Fibroblast of skin of abdomen (primary cell): ENCODE data around the gene GNL3.

ENCODE experiments used
- DNase-seq: peaks from one replicate; pipeline ENCODE4 v3.0.0-alpha.2; 2013

GNL3 gene

DNA sequence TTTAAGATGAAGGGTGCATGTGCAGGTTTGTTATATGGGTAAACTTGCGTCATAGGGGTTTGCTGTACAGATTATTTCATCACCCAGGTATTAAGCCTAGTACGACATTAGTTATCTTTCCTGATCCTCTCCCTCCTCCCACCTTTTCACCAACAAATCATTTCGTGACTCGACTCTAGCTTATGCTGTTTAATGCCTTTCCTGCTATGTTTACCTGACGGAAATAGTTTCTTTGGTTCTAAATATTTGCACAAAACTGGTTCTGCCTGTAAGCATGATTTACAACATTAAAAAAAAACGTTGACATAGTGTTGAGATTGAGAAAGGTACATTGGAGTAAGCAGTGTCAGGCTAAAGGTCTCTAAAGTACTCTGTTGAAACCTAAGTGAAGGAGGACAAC lies 2.4 kb downstream of the GNL3 start:
- DNase-seq: no peak

DNA sequence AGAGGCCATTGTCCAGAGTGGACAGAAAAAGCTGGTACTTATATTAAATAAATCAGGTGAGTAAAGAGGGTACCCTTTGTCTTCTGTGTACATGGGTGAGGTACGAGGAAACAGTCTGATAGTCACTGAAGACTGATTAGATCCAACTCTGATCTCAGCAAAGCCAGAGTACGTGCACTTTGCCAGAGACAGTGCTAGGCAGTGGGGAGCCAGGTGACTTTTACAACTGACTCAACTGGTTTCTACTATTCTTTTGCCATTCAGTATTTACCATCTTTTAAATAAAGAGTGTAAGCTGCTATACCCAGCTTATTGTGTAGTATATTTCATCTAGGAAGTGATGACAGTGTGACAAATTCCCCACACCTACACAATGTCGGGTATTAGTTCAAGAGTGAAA lies 3.3 kb downstream of the GNL3 start:
- no peak for DNase-seq

DNA sequence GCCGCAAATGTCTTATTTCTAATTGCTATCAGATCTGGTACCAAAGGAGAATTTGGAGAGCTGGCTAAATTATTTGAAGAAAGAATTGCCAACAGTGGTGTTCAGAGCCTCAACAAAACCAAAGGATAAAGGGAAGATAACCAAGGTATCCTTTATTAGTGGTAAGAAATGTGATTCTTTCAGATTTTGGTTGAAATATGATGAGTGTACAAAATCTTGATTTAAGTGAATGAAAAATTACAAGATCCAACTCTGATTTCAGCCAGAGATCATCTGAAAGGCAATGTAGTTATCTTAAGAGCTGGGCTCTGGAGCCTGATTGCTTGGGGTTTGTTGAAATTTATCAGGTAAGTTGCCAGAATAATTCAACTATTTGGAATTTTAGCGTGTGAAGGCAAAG lies 4.7 kb downstream of the GNL3 start:
- no peak for DNase-seq

DNA sequence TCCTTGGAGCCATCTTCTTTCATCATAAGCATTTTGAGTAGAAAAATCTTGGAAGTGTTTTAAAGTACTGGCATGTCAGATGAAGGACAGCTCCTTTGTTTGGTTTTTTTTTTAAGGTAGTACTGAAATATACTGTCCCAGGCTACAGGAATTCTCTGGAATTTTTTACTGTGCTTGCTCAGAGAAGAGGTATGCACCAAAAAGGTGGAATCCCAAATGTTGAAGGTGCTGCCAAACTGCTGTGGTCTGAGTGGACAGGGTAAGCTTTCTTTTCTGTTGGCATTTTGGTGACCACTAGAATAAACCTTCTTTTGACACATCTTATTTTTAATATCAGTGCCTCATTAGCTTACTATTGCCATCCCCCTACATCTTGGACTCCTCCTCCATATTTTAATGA lies 7.2 kb downstream of the GNL3 start:
- DNase-seq: no peak

DNA sequence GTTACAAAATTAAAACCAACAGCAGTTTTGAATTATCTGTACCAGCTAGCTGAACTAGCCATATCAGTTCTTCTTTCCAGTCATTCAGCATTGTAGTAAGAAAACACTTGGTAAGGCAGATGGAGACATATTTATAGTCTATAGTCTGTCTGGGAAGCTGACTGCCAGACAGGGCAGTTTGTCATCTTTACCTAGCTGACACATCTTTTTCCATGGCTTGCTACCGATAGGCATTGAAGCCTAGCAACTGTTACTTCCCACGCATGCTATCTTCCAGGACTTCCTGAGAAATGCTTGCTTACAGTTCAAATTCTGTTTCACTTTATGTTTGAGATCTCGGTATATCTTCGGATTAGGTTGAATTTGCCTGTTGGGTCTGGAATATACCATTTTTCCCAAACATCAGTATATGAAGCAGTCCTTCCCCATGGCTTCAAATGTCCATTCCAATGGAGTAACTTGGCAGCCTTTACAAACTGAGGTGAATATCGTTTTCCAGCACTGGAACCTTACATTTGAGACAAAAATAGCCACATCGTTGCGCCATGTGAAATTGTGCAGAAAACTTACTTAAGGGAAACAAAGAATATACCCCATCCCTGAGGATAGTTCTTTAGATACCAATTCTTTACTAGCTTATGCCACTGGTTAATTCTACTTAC lies 8.8 kb downstream of the GNL3 start:
- no peak for DNase-seq

DNA sequence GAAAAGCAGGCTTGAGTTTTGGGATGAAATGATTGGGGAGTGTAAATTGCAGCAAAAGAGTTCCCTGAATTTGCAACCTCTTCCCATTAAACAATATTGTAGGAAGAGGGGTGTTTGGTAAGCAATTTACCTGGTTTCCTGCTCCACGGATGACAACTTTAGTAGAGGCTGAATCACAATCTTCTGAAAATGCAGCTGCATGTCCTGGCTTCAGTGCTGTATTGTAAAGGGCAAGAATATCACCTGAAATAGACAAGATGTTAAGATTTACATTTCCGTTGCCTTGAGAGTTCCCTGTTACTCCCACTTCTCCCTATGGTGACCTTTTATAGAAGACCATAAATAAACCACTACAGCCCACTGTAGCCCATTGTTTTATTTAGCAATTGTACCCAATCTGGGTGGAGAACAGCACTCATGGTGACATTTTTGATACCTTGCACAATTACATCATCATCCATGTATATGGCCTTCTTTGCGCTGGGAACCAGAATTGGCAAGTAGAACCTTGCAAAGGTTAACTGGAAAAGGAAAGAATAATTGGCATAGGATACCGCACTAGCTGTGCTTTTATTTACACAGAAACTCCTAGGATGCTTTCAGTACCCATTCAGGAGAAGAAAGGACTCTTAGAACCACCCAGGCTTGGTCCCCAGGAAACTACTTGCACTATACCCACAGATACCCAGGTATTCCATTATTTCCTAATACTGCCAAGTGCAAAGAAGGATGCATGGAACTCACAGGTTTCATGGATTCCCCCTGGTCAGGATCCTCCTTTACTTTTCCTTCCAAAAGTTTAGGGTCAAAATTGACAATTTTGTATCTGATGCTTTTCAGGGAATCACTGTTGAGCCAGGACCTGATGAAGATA lies 10.2 kb downstream of the GNL3 start:
- DNase-seq: no peak

DNA sequence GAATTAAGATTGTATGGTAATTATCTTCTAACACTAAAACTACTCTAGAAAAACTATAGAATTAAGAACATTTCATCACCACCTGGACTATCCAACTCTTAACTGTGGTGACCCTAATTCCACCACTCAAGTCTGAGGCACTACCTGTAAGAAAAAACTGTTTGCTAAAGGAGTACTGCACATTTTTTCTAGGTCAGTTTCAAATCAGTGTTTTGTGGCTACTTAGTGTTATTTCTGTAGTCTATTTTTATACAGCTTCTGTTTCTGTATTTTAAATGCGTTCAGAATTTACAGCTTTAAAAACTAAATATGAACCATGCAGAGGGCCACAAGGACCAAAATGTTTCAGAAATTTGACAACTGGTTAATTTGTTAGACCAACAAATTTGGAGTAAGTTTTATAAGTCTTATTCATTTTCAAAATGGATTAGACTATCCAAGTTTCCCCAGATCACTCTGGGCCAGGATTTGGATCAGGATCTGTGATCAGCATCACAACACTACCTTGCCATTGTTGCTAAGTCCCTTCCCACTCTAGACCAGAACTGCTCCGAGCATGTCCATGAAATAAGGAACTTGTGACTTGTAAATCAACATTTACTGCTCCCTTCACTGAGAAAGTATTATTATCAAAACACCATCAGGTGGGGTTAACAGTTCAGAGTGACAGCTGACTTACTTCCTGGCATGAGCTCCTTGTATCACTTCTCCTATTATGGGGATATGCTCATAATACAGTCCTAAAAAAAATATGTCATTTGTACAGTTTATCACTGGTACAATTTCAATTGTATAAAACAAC lies 11.2 kb downstream of the GNL3 start:
- no peak for DNase-seq

DNA sequence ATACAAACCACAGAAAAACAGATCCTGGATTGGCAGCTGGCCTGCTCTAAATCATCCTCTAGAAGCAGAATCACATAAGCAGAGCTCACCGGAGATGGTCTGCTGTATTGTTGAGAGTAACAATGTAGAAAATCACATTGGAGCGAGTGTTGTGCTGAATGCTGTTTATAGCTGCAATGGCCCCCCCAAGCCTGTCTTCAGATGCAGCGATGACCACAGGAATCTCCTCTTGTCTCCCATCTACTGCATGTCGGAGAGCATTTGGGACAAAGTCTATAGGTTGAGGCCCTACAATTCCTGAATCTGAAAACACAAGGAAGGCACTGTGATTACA lies 11.8 kb downstream of the GNL3 start:
- DNase-seq: no peak

DNA sequence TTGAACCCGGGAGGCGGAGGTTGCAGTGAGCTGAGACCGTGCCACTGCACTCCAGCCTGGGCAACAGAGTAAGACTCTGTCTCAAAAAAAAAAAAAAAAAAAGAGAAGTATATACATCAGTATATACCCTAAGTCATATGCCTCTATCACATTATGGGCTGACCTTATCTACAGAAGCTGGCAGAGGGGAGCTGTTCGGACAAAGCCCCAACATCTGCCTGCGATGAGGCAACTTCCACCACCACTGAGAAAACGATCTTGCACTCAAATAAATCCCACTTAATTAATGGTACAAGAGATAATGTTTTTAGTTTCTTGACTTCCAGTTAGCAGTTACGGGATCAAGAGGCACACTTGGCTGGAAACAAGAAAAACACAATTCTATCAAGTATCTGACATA lies 17.5 kb downstream of the GNL3 start:
- DNase-seq: no peak

DNA sequence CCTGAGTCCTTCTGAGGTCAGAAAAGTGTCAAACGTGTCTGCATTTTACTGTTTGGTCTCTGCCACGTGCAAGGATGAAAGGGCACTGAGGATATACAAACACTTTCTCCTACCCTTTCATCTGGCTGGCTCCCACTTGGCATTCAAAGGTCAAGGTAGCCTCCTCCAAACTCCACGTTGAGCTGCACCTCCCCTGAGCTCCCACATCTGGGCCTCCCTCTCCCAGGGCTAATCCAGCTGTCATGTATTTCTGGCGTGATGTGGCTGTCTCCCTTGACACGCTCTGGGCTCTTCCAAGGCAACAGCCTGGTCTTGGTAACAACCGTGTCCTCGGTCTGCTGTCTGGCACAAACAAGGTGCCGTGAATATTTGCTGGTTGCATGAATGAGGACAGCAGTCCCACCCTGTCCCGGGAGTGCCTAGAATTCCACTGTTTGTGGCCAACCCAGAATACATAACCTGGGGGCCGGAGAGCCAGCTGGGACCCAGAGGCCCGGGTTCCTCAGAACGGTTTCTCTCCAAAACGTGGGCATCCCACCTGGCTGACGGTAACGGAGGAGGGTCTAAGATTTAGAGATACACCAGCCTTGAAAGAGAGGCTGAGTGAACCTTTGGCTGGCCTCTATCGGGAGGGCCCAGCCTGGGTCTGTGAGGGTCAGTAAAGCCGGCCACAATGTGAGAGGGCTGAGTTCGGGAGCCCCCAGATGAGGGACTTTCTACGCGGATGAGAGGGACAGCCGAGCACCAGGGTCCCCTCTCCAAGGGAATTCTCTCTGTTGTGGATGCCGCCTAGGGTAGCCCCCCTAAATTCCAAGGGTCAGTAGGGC lies 19.0 kb downstream of the GNL3 start:
- peak; percentile 15 for DNase-seq

DNA sequence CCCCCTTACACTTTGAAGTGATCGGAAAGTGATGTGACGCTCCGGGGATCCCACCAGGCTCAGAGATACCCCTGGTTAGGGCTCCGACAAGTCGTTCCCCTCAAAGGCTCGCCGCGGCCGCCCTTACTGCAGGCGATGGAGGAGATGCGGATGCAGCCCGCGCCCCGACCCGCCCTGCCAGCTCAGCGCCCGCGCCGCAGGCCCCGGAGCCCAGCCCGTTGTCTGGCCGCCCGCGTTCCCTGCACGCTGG lies 19.5 kb downstream of the GNL3 start:
- no peak for DNase-seq

DNA sequence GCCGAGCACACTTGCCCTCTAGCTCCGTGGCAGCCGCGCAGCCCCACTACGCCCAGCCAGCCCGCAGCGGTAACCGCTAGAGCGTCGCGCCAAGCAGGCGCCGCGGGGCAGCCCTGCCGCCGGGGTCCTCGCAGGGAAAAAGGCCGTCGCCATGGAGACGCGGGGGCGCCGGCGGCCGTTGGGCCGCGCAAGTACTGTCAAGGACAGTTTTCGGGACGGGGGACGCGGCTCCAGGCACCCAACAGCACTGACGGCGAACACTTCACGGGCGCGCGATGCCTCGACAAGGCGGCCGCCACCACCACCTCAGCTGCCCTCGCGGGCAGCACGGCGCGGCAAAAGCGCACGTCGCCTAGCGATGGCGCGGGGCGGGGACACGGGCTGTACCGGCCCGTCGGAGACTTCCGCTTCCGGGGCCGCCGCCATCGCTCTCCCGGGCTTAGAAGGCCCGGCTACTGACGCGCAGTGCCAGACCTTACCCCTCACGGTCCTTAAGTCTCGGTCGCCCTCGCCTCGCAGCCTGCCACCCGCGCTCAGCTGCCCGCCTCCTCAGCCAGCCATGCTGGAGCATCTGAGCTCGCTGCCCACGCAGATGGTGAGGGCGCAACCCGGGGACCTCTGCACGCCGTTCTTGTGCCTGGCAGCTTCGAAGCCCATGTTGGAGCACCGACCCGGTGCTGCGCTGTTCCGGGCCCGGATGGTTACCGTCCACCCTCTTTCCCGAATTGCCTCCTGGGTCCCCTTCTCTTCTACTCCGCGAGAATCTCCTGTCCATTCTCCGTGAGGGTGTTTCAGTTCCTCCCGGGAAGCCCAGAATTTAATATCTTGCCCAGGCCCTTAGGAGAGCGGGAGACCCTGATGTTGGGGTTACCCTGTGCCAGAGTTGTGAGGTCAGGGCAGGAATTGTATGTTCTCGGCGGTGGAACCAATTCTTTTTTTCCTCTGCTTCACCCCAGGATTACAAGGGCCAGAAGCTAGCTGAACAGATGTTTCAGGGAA lies 20.2 kb downstream of the GNL3 start, which contains the start of the genes GLT8D1 and SPCS1:
GLT8D1 (minus strand) TSS at position 104 of the 999 bp plus-strand sequence. CDS start 5,331 bp downstream, outside the sequence.
SPCS1 (plus strand) TSS at position 419 of the 999 bp plus-strand sequence; CDS start at position 560, 141 bp downstream.
- peak; percentile 84 for DNase-seq

DNA sequence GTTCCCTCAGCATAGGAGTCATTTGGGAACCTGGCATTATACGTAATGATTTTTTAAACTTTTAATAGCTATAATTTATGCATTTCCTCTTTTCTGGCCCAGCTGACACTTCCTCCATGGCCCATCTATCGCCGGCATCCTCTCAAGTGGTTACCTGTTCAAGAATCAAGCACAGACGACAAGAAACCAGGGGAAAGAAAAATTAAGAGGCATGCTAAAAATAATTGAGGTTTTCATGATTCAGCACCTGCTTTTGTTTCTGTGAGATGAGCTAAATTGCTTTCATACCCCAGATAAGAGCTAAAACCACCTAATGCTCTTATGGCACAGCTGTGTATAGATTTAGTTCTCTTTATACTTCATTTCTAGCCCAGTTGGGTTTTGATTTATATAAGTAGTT lies 21.8 kb downstream of the GNL3 start:
- no peak for DNase-seq

DNA sequence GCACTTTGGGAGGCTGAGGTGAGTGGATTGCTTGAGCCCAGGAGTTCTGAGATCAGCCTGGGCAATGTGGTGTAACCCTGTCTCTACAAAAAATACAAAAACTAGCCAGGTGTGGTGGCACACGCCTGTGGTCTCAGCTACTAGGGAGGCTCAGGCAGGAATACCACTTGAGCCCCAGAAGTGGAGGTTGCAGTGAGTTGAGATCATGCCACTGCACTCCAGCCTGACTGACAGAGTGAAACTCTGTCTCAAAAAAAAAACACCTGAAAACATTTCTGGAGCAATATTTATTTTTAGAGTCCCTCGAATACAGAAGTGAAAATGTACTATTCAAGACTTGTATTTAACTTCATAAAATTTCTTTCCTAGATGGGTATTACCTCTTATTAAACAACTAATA lies 24.7 kb downstream of the GNL3 start:
- no peak for DNase-seq

DNA sequence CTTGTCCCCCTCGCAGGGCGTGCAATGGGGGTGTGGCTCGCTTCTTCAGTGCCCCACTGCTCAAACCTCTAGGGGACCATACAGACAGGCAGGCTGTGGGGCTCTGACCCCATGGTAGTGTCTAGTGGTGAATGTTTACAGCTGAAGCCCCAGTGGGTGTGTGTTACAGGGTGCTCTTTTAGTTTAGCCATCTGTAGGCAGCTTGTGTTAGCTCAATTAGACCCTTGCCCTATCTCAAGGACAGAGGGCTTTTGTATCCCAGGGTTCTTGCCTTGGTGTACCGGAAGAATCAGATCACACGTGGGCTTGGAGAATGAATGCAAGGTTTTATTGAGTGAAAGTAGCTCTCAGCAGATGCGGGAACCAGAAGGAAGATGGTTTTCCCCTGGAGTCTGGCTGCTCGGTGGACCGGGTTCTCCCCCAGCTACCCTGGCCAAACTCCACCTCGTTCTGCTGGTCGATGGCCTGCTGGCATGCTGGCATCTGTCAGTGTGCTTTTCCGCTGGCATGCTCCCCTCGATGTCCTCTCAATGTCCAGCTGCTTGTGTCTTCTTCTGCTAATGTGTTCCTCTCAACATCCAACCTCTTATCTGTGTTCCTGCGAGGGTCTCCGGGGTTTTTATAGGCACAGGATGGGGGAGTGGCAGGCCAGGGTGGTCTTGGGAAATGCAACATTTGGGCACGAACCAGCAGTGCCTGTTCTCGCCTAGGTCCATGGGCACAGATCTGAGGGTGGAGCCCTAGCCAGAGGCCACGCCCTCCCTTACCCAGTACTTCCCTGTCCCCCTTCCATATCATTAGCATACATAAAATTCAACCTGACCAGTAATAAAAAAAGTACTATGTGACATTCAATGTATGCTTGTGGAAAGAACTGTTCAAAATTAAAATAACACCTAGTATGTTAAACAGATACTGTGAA lies 26.7 kb downstream of the GNL3 start:
- no peak for DNase-seq

DNA sequence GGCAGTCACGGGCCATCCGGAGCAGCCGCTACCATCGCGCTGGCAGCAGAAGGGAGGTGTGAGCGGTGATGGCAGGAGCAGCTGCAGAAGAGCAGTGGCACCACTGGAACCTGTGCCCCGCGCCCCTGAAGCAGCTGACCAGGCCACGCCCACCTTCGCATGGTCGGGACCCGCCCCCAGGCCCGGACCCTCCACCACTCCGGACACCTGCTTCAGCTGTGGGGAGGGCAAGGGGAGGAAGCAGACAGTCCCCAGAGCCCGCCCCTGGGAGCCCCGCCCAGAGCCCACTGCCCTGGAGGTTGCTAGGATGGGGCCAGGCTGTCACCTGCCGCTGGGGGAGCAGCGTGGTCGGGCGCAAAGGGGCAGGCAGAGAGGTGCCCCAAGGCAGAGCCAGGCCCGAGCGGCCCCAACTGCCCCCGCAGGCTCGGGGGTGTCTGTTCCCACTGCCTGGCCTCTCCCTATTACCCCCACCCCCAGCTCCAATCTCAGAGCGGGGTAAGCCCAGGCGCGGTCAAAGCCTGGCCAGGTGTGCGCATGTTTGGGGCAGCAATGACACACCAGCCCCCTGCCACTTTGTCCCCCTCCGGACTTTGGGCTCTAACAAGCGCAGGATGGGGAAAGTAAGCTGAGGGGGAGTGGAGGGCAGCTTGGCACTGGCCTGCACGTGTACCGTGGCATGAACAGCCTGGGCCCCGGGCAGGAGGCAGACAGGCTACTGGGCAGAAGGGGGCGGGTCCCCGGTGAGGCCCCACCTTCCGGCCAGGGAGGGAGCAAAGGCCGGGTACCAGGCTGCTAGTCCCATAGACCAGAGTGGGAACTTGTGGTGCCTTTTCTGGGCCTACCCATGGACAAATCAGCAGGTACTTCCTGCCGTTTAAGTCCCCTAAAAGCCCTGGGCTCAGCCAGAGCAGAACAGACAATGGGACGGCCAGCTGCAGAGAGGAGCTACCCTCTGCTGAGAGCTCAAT lies 28.8 kb downstream of the GNL3 start:
- no peak for DNase-seq

DNA sequence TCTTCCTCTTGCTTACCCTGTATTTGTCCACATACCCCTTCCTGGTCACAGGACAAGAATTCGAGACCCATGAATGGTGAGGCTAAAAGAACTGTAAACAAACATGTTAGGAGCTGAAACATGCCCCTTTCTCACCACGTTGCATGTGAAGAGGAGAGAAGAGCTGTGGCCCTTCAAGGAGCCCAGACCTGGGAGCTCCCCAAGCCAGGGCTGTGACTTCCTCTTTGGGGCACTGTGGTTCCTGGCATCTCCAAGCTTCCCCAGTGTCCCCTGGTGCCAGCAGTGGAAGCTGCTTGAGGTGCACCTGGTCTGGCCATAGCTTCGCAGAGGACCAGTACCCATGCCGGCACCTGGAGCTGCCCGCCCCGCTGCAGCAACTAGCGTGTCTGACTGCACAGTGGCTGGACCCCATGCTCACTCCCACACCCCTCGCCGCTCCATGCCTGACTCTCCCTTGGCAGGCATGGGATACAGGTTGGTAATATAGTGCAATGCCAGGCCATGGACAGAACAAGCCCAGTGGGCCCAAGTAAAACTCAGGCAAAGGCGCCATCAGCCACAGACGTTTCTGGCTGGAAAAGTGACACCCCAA lies 30.0 kb downstream of the GNL3 start:
- no peak for DNase-seq

DNA sequence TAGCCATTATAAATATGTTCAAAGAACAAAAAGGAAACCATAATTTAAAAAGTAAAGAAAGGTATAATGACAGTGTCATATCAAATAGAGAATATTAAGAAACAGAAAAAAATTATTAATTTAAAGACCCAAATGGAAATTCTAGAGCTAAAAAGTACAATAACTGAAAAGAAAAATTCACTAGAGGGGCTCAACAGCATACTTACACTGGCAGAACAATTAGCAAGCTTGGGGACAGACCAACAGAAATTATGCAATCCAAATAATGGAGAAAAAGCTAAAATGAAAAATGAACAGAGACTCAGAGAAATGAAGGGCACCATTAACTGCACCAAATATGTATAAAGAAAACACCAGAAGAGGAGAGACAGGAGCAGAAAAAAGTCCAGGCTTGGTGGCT lies 33.8 kb downstream of the GNL3 start:
- DNase-seq: no peak
